GM06990 (cell line): ENCODE data around the gene ANKS3.

Experiments
- DNase-seq: peaks from one replicate; pipeline ENCODE4 v3.0.0-alpha.2; 2011; ENCODE audit not compliant: insufficient read length; ENCODE audit errors: extremely low read depth
- H3K27me3 ChIP-seq: replicated peaks from 2 replicates; pipeline ENCODE4 v1.6.0; 2011; ENCODE audit warnings: low read length; ENCODE audit not compliant: control insufficient read depth, insufficient read depth
- H3K36me3 ChIP-seq: 2 replicates; pipeline ENCODE4 v1.5.1; 2011; ENCODE audit warnings: low read length; ENCODE audit not compliant: control insufficient read depth, insufficient read depth
- H3K4me3 ChIP-seq: replicated peaks from 2 replicates; pipeline ENCODE4 v1.5.1; 2011; ENCODE audit warnings: low read depth, mild to moderate bottlenecking, control low read depth, low read length
- TF ChIP-seq, protein P1 (sequence below): IDR thresholded peaks from 2 replicates; pipeline ENCODE4 v1.5.1; 2011; ENCODE audit warnings: low read length, control low read depth, mild to moderate bottlenecking, inconsistent platforms; ENCODE audit not compliant: insufficient read depth, poor library complexity, severe bottlenecking

ANKS3 gene

DNA sequence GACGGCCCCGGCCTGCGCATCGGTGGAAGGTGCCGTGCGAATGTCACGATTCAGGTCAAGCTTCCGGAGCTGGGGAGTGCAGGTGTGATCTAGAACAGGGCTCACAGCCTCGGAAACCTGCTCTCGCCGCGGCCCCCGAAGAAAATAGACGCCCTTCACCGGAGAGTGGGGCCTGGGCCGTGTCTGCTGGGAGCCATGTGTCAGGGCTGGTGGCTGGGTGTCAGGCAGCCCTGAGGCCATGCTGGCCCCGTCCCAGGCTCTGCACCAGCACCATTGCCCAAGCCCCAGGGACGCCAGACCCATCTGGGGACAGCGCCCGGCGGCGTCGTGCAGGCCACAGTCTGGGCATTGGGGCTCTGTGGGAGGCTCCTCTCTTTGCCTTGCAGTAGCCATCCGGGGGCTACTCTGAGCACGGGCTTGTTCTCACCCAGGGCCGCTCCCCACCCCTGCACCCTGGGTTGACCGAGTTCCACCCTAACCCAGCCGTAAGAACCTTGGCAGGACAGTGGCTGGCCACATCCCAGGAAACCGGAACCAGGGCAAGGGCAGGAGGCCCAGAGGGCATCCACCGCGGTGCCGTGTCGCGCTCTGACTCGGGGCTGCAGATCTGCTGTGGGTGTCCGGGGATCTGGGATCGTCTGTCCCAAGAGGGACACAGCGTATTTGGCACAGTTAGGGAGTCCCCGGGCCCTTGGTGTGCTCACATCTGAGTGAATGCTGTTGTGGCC, 46.0 kb downstream of the ANKS3 start:
- DNase-seq, result no peak
- Histone ChIP-seq H3K36me3 (peaks cover 36% of the 10 kb centered on the region), H3K27me3 (no peaks in the 10 kb centered on the region), H3K4me3 (no peak overlapping the region)
- TF ChIP-seq, protein P1, sequence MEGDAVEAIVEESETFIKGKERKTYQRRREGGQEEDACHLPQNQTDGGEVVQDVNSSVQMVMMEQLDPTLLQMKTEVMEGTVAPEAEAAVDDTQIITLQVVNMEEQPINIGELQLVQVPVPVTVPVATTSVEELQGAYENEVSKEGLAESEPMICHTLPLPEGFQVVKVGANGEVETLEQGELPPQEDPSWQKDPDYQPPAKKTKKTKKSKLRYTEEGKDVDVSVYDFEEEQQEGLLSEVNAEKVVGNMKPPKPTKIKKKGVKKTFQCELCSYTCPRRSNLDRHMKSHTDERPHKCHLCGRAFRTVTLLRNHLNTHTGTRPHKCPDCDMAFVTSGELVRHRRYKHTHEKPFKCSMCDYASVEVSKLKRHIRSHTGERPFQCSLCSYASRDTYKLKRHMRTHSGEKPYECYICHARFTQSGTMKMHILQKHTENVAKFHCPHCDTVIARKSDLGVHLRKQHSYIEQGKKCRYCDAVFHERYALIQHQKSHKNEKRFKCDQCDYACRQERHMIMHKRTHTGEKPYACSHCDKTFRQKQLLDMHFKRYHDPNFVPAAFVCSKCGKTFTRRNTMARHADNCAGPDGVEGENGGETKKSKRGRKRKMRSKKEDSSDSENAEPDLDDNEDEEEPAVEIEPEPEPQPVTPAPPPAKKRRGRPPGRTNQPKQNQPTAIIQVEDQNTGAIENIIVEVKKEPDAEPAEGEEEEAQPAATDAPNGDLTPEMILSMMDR, result no peak

DNA sequence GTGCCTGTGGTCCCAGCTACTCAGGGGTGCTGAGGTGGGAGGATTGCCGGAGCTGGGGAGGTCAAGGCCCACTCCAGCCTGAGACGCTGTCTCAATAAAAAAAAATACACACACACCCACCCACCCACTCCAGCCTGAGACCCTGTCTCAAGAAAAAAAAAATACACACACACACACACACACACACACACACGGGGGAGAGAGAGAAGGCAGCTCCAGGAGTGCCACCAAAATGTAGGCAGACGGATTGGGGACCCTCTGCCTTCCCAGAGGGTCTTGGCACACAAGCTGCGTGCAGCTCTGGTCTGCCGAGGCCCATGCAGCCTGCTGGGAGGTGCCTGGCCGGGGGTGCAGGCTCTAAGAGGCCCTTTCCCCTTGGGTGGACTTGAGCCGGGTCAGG, 46.7 kb downstream of the ANKS3 start:
- TF ChIP-seq, protein P1, result no peak
- Histone ChIP-seq H3K4me3 (no peak overlapping the region), H3K27me3 (no peaks in the 10 kb centered on the region), H3K36me3 (peaks cover 42% of the 10 kb centered on the region)
- DNase-seq, result no peak

- Histone ChIP-seq H3K36me3 (peaks cover 45% of the 10 kb centered on the region), H3K27me3 (no peaks in the 10 kb centered on the region), H3K4me3 (no peak overlapping the region)
- TF ChIP-seq, protein P1, result no peak
- no peak for DNase-seq
Measured at GRCh38 chr16:4686497-4687210, 47.4 kb downstream of the ANKS3 start.

GRCh38 chr16:4685776-4686496, 48.1 kb downstream of the ANKS3 start:
- no peak for DNase-seq
- Histone ChIP-seq H3K27me3 (no peaks in the 10 kb centered on the region), H3K36me3 (peaks cover 48% of the 10 kb centered on the region), H3K4me3 (no peak overlapping the region)
- TF ChIP-seq, protein P1, result no peak

- DNase-seq, result no peak
- H3K36me3 ChIP-seq, result peaks cover 46% of the 10 kb centered on the region
- TF ChIP-seq, protein P1, result no peak
- no peak overlapping the region for H3K4me3 ChIP-seq
- no peaks in the 10 kb centered on the region for H3K27me3 ChIP-seq
Measured at GRCh38 chr16:4685292-4685691, 48.8 kb downstream of the ANKS3 start.
